Caco-2 (cell line): Measurements from ENCODE around the gene PSMD7. TPM values are rescaled to one million over a fixed set of nuclear protein-coding genes. Genes with fewer than 3 reads are reported as not detected.
A peak's percentile ranks its signal among the peaks of the same experiment; 100 is the strongest.

Experiments
- BruUV-seq: library from RNA; stranded (reverse); fragments of 400-500 nt; replicated peaks from 2 replicates; lab custom pipeline; 2021; lab: Mats Ljungman, UMichigan
- CTCF ChIA-PET: fragments of 300-600 bp; sonication (Branson Sonifier 250); formaldehyde crosslinking; loops from one replicate; lab custom pipeline; 2022; ENCODE audit warnings: antibody characterized with exemption; lab: Charles Lee
- POLR2A ChIA-PET: fragments of 300-600 bp; sonication (Branson Sonifier 250); formaldehyde crosslinking; loops from one replicate; lab custom pipeline; 2022; ENCODE audit warnings: antibody characterized with exemption; lab: Charles Lee
- DNase-seq, 2 experiments: peaks; one replicate each; pipeline versions ENCODE4 v3.0.0 to v3.0.0-alpha.2; 2020 to 2022
- H3K27me3 ChIP-seq: replicated peaks from 2 replicates; pipeline ENCODE4 v1.6.0; 2011; ENCODE audit warnings: low read length; ENCODE audit not compliant: control insufficient read depth, insufficient read depth
- H3K36me3 ChIP-seq: 2 replicates; pipeline ENCODE4 v1.5.1; 2011; ENCODE audit warnings: low read length; ENCODE audit not compliant: control insufficient read depth, insufficient read depth
- H3K4me1 ChIP-seq: fragments of 250-450 bp; sonication (Bioruptor Pico); 2 replicates; pipeline ENCODE4 v1.5.1; 2020; ENCODE audit warnings: mild to moderate bottlenecking
- H3K4me3 ChIP-seq: 2 replicates; pipeline ENCODE4 v1.5.1; 2011; ENCODE audit warnings: low read depth, mild to moderate bottlenecking, control low read depth, low read length
- H3K9me3 ChIP-seq: fragments of 250-450 bp; sonication (Bioruptor Pico); 2 replicates; pipeline ENCODE4 v1.5.1; 2020; ENCODE audit warnings: mild to moderate bottlenecking, moderate library complexity
- H3K27ac Mint-ChIP-seq: one replicate; pipeline ENCODE4 v1.8.0; 2022; ENCODE audit warnings: mixed read lengths; ENCODE audit not compliant: unreplicated experiment
- H3K27me3 Mint-ChIP-seq: one replicate; pipeline ENCODE4 v1.8.0; 2022; ENCODE audit warnings: mixed read lengths; ENCODE audit not compliant: insufficient read depth, unreplicated experiment
- H3K36me3 Mint-ChIP-seq: one replicate; pipeline ENCODE4 v1.8.0; 2022; ENCODE audit warnings: mild to moderate bottlenecking, mixed read lengths; ENCODE audit not compliant: insufficient read depth, unreplicated experiment
- H3K4me1 Mint-ChIP-seq: one replicate; pipeline ENCODE4 v1.8.0; 2022; ENCODE audit warnings: low read depth, mixed read lengths; ENCODE audit not compliant: unreplicated experiment
- H3K4me3 Mint-ChIP-seq: one replicate; pipeline ENCODE4 v1.8.0; 2022; ENCODE audit warnings: mild to moderate bottlenecking, moderate library complexity, mixed read lengths; ENCODE audit not compliant: unreplicated experiment
- H3K9me3 Mint-ChIP-seq: one replicate; pipeline ENCODE4 v1.8.0; 2022; ENCODE audit warnings: mixed read lengths; ENCODE audit not compliant: unreplicated experiment
- intact Hi-C: fragments of 100-400 bp; cut with micrococcal nuclease; formaldehyde crosslinking; loops from one replicate; pipeline ENCODE4 v1.10.0; 2022; ENCODE audit not compliant: unreplicated experiment
- total RNA-seq: library from RNA; stranded (reverse); gene quantifications from 2 replicates; pipeline ENCODE4 v1.2.3, GENCODE V29; 2022
- TF ChIP-seq, protein P1 (sequence below), 2 experiments: fragments of 200-600 bp in 1 of 2; IDR thresholded peaks; 1 replicate in 1 of 2; 2 replicates in 1 of 2; pipeline versions ENCODE4 v1.5.1 to v1.8.0; 2011 to 2022; ENCODE audit warnings: antibody characterized with exemption in 1 of 2, control low read depth in 1 of 2, inconsistent platforms in 1 of 2, low read depth in 1 of 2, low read length in 1 of 2, mild to moderate bottlenecking in 1 of 2, moderate library complexity in 1 of 2; ENCODE audit not compliant: insufficient read depth in 1 of 2, severe bottlenecking in 1 of 2, unreplicated experiment in 1 of 2

PSMD7 gene
- total RNA-seq, 1 experiment from 2014 or later, result 191 TPM

DNA sequence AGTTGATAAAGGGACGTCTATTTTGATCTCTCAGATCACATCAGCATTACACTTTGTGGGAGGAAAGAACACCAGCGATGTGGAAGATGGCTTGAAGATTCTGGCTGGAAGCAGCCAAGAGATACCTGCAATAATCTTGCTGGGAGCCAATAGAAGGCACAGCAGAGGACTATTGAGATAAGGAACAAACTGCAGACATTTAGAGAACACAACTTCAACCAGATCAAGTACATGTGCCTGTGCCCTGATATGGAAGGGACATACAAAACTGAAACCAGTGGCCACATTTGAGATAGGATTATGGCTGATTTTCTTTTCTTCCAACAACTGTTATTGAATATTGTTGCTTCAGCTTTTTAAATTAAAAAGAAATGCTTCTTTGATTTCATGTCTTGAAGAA lies 18.6 kb upstream of the PSMD7 start:
- Histone ChIP-seq H3K4me1 (peaks cover 26% of the 10 kb centered on the region), H3K27me3 (no peaks in the 10 kb centered on the region), H3K36me3 (no peaks in the 10 kb centered on the region), H3K4me3 (no peak overlapping the region), H3K9me3 (no peaks in the 10 kb centered on the region)
- no peak for DNase-seq
- TF ChIP-seq, protein P1, sequence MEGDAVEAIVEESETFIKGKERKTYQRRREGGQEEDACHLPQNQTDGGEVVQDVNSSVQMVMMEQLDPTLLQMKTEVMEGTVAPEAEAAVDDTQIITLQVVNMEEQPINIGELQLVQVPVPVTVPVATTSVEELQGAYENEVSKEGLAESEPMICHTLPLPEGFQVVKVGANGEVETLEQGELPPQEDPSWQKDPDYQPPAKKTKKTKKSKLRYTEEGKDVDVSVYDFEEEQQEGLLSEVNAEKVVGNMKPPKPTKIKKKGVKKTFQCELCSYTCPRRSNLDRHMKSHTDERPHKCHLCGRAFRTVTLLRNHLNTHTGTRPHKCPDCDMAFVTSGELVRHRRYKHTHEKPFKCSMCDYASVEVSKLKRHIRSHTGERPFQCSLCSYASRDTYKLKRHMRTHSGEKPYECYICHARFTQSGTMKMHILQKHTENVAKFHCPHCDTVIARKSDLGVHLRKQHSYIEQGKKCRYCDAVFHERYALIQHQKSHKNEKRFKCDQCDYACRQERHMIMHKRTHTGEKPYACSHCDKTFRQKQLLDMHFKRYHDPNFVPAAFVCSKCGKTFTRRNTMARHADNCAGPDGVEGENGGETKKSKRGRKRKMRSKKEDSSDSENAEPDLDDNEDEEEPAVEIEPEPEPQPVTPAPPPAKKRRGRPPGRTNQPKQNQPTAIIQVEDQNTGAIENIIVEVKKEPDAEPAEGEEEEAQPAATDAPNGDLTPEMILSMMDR (IDR thresholded peaks at IDR 0.05; ENCODE audit: insufficient read depth in 1 of 2, low read depth in 1 of 2, low read length in 1 of 2, severe bottlenecking in 1 of 2, unreplicated experiment in 1 of 2), result no peak
- POLR2A ChIA-PET, result no interaction called here
- Mint-ChIP-seq H3K4me1 (peaks cover 8% of the 10 kb centered on the region), H3K36me3 (no peaks in the 10 kb centered on the region), H3K27ac (no peak overlapping the region), H3K27me3 (peaks cover 14% of the 10 kb centered on the region), H3K9me3 (no peaks in the 10 kb centered on the region), H3K4me3 (no peak overlapping the region)
- CTCF ChIA-PET, result no interaction called here
- BruUV-seq, result no TSS peak
- intact Hi-C loops, result loop anchor here (5.0 to 10.0 kb wide), 2 partner anchors 173 to 241 kb away; no protein-coding TSS in a partner anchor

DNA sequence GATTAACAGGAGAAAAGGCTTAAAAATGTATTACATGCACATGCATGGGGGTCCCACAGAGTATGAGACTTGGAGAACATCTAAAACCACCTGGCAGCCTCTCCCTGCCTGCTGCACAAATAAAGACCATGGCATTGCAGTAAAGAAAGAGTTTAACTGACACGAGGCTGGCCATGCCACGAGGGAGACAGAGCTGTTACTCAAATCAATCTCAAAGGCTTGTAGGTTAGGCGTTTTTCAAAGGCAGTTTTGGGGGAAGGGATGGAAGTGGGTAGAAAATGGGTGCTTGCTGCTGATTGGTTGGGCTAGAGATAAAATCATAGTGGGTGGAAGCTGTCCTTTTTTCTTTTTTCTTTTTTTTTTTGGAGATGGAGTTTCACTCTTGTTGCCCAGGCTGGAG lies 17.3 kb upstream of the PSMD7 start:
- ChIA-PET CTCF (no interaction called here), POLR2A (no interaction called here)
- Histone ChIP-seq H3K36me3 (no peaks in the 10 kb centered on the region), H3K4me1 (peaks cover 26% of the 10 kb centered on the region), H3K9me3 (no peaks in the 10 kb centered on the region), H3K4me3 (no peak overlapping the region), H3K27me3 (no peaks in the 10 kb centered on the region)
- TF ChIP-seq, protein P1 (IDR thresholded peaks at IDR 0.05; ENCODE audit: insufficient read depth in 1 of 2, low read depth in 1 of 2, low read length in 1 of 2, severe bottlenecking in 1 of 2, unreplicated experiment in 1 of 2), result no peak
- peaks cover 10% of the 10 kb centered on the region for H3K27me3 Mint-ChIP-seq
- no peak overlapping the region for H3K27ac Mint-ChIP-seq
- intact Hi-C loops, result loop anchor here (5.0 to 10.0 kb wide), 2 partner anchors 174 to 242 kb away; no protein-coding TSS in a partner anchor
- no peak overlapping the region for H3K4me3 Mint-ChIP-seq
- no peaks in the 10 kb centered on the region for H3K36me3 Mint-ChIP-seq
- BruUV-seq, result no TSS peak
- no peak for DNase-seq
- peaks cover 8% of the 10 kb centered on the region for H3K4me1 Mint-ChIP-seq
- H3K9me3 Mint-ChIP-seq, result no peaks in the 10 kb centered on the region

DNA sequence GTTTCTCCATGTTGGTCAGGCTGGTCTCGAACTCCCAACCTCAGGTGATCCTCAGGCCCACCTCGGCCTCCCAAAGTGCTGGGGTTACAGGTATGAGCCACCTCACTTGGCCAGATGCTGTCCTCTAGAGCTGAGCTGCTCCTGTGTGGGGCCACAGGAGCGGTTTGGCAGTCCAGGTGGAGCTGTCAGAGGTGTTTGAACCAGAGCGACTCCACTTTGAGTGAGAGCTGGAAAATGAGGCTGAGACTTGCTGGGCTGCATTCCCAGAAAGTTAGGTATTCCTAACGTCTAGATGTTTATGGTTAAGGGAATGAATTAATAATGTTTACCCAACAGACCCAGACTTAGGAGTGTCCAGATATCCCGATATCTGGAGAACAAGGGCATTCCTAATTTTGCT lies 16.8 kb upstream of the PSMD7 start:
- Histone ChIP-seq H3K27me3 (no peaks in the 10 kb centered on the region), H3K36me3 (no peaks in the 10 kb centered on the region), H3K9me3 (no peaks in the 10 kb centered on the region), H3K4me3 (no peak overlapping the region), H3K4me1 (peaks cover 26% of the 10 kb centered on the region)
- intact Hi-C loops, result loop anchor here (5.0 to 10.0 kb wide), 2 partner anchors 175 to 243 kb away; no protein-coding TSS in a partner anchor
- no TSS peak for BruUV-seq
- POLR2A ChIA-PET, result no interaction called here
- Mint-ChIP-seq H3K9me3 (no peaks in the 10 kb centered on the region), H3K4me3 (no peak overlapping the region), H3K27ac (no peak overlapping the region), H3K36me3 (no peaks in the 10 kb centered on the region), H3K27me3 (peaks cover 6% of the 10 kb centered on the region), H3K4me1 (peaks cover 8% of the 10 kb centered on the region)
- peak in 1 of 2 experiments; percentile 53 for DNase-seq
- CTCF ChIA-PET, result no interaction called here
- TF ChIP-seq, protein P1 (IDR thresholded peaks at IDR 0.05; ENCODE audit: insufficient read depth in 1 of 2, low read depth in 1 of 2, low read length in 1 of 2, severe bottlenecking in 1 of 2, unreplicated experiment in 1 of 2), result no peak
